NOMO-1 treated with dmso at 0.1 percent for 144 hours (cell line): ENCODE data around the gene TMEM132A.
A peak's percentile ranks its signal among the peaks of the same experiment; 100 is the strongest.
"Not testable (repeated sequence)": the region's sequence is repeated elsewhere in the genome, so short reads cannot be mapped to it uniquely, and the experiment has no call there.

ENCODE experiments used
- DNase-seq: peaks from one replicate; lab custom pipeline; 2025; ENCODE audit not compliant: unreplicated experiment; lab: John Stamatoyannopoulos, UW

Gene TMEM132A

DNA sequence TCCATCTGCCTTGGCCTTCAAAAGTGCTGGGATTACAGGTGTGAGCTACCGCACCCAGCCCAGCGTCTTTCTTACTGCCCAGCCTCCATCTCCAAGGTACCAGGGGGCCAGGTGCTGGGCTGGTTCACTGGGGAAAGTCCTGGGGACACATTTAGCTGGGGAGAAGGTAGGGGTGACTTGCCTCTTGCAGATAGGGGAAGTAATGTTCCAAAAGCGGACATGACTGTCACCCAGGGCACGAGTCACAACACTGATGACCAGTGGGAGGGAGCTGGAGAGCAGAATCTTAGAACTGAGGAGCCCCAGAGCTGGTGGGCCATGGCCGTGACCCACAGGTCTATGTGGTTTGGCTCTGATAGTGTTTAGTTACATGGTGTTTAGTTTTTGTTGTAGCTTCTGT, 30.2 kb downstream of the TMEM132A start:
- DNase-seq, result no peak

DNA sequence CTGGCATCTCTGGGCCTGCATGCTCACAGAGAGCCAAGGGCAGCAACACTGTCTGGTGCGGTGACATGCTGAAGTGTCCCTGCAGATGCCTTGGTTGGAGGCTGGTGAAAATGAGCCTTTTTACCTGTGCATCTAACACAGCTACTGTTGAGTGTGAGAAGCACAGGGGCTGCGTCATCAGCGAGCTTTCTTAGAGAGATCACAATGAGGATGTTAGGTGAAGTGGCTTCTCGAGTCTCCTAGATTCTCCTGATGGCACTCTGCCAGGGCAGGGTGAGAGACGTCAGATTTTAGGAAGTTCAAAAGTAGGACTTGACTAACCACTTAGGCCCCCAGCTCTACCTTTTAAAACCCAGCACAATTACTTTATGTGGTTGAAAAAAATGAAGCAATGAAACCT, 31.3 kb downstream of the TMEM132A start:
- DNase-seq, result no peak

DNA sequence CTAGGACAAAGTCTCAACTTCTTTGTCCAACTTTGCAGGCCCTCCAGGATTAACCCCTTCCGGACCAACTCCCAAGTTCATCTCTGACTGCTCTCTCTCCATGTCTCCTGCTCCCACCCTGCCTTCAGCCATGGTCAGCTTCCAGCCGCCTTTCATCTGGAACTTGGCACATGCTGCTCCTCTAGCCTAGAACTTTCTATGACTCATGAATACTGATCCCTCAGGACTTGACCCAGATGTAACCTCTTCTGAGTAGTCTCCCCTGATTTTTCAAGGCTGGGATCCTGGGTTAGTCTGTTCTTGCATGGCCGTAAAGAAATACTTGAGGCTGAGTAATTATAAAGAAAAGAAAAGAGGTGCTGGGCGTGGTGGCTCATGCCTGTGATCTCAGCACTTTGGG, 32.9 kb downstream of the TMEM132A start:
- no peak for DNase-seq

DNA sequence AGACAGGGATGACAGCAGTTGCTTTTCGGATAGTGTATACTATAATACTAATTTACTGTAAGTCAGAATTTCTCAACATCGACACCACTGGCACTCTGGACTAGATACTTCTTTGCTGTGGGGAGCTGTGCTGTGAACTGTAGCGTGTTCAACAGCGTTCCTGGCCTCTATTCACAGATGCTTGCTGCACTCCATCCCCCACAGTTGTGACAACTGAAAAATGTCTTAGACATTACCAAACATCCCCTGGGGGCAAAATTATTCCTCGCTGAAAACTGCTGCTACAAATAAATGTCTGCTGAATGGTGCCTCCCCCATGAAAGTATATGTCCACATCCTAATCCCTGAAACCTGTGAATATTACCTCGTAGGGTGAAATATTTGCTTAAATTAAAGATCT, 35.2 kb downstream of the TMEM132A start:
- DNase-seq, result no peak

DNA sequence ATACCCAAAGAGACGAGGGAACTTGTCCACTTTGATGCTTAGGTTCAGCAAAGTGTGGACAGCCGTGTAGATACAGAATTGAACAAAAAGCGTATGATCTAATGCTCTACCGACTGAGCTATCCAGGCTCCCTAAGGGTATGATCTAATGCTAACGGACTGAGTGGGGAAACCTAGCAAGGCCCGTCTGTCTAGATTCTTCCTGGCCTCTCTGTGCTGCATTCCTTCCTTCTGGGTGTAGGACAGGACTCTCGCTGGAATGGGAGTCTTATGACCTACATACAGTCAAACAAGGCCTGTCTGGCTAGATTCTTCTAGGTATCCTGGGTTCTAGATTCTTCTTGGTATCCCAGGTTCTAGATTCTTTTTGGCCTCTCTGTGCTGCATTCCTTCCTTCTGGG, 36.1 kb downstream of the TMEM132A start:
- DNase-seq, result no peak

DNA sequence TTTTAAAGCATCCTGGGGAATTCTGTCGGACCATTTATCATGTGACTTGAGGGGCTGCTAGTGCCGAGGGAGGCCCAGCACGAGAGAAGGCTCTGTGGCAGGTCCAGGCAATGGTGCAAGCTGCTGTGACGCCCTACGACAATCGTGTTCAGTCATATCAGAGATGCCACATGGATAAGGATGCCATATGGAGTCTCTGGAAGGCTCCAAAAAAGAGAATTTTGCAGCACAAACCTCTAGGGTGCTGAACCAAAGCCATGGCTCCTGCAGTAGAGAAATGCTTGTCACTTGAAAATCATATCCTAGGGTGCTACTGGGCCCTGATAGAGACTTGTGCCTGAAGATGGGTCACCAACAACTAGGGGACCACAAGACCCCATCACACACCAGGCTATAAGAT, 40.5 kb downstream of the TMEM132A start:
- DNase-seq, result no peak

DNA sequence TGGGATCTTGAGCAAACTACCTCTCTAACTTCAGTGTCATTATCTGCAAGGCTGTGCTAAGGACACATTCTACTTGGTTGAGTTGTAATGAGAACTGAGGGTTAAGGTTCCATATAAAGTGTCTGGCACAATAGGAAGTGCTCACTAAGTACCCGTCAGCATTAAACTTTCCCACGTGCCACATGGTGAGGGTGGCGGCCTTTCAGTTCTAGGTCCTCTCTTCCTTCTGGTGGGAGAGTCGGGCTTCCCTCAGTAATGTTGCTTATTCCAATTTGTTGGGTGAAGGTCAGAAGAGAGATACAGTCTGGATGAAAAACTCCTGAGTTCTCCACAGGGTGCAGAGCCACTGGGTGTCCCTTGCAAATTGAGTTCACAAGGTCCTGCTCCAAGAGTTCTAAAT, 42.6 kb downstream of the TMEM132A start:
- no peak for DNase-seq

DNA sequence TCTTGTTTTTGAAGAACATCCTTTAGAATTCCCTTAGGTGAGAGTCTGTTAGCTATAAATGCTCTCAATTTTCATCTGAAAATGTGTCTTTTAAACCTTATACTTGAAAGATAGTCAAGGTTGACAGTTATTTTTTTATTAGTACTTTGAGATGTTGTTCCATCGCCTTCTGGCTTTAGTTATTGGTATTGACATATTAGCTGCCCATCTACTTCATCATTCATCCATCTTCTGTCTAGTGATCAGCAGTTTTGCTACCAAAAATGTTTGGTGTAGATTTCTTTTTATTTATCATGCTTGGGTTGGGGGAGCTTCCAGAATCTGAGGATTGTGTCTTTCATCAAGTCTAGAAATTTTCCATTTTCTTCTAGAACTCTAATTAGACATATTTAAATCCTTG, 44.0 kb downstream of the TMEM132A start:
- no peak for DNase-seq

DNA sequence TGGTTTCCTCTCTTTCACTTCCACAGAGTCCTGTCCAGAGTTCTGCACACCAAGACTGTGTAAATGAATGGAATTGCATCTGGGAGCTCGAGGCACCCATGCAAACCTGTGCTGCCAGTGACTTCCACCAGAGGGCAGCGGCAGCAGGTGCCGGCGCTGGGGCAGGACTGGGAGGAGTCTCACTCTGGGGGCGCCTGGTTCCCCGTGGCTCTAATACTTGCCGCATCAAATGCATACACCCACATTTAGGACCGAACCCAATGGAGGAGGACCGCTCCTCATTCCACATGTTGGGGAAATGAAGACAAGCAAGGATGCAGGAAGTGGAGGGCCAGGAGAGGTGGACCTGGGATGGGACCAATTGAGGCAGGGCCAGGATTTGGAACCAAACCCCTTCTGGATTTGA, 46.1 kb downstream of the TMEM132A start:
- DNase-seq, result peak; percentile 35

DNA sequence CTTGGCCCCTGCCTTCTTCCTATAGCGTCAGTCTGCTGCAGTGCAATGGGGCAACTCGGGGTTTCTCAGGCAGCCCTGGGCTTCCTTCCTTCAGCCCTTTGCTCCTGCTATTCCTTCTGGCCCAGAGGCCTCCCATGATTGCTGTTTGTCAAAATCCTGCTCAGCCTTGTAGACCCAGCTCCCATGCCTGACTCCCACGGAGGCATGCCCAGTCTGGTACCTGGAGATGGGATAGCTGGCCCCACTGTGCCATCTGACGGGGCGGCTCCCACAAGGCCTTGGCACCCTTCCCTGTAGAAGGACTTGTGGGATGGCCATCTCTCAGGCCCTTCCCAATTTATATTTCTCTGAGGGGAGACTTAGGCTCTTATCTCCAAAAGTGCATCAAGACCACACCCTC, 46.6 kb downstream of the TMEM132A start:
- no peak for DNase-seq

DNA sequence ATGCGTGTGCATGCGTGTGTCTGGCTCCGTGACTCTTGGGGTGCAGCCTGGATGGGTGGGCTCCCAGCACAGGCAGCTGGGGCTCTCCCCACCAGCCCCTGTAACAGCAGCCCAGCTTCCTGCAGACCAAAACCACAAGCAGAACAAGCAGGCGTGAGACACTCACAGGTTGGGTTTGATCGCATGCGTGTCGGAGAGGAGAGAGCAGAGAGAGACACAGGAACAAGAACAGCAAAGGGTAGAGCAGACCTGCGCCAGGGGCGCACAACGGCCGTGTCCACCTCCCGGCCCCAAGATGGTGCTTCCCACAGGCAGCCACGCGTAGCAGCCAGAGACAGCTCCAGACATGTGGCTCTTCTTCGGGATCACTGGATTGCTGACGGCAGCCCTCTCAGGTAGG, 47.3 kb downstream of the TMEM132A start, which contains the start of gene CD6:
Gene CD6 (plus strand): TSS at position 161 of the 400 bp plus-strand sequence. CDS start 186 bp downstream, at position 347.
- DNase-seq, result no peak

DNA sequence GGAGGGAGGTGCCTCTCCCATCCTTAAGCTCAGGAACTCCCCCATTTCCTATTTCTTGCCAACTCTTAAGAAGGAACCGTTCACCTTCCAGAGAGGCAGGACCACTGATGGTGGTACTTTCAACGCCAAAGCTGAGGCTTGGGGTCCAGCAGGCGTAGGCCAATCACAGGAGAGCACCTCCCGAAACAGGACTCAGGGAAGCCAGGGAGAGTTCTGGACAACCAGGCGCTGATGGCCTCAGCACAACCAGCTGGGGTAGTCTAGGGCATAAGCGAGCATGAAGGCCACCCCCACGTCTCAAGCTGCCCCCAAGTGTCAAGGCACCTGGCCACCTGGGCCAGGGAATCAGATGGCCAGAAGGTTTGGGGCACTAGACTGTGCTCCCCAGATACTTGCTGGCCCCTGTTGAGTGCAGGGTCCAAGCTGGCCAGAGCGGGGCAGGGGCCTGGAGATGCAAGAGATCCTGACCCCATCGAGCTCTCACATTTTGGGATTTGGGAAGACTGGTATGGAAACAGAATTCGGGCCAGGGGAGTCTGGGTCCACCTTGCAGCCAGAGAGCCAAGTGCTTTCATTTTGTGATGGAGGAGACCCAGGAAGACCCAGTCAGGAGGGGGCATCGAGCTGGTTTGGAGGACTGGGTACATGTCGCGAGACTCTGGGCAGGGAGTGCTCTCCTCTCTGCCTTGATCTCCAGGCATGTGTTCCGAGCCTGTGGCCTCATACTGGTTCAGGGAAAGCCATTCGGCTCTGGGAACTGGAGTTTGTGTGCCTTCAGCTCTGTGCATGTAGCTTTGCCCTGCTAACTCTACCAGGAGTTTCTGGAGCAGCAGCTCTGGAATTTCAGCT, 48.1 kb downstream of the TMEM132A start:
- DNase-seq, result no peak

DNA sequence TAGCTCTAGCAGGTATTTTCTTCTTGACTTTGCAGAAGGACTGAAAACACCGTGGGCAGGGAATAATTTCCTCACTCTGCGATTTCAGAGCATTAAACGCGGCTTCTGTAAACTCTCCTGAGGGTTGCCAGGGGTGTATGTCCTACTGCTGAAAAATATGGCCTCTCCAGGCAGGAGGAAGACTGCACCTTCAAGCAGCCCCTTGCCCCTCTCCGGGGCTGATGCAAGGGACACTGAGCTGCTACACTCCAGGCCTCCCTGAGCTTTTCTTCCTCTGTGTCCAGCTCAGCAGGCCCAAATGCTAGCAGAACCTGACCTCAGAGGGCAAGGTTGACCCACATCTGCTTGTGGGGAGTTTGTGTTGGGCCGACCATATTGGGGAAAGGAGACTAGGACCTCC, 49.4 kb downstream of the TMEM132A start:
- no peak for DNase-seq

DNA sequence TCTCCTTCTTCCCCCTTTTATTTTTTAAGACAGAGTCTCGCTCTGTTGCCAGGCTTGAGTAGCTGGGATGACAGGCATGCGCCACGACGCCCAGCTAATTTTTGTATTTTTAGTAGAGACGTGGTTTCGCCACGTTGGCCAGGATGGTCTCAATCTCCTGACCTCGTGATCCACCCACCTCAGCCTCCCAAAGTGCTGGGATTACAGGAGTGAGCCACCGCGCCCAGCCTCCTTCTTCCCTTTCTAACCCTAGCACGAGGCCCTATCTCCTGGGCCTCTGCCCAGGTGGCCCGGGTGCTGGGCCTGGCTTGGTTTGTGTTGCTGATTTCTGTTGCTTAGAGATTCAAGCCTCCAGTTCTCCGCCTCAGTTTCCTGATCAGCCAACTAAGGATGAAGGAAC, 50.1 kb downstream of the TMEM132A start:
- not testable (repeated sequence) for DNase-seq

DNA sequence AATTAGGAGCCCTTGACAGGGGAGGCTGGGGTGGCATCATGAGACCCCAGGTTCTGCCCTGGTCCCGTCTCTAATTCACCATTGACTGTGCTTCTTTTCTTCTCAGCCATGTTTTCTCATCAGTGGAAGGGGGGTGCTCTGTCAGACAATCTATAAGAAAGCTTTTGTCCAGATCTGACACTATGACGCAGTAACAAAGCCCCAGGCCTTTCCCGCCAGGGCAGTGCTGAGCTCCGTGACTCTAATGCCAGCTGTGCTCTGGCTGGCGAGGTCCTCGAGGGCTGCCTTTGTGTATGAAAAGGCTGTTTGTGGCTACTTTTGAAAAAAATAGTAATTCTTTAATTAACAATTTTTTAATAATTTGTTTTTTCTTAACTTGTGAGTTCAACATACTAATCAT, 50.5 kb downstream of the TMEM132A start:
- no peak for DNase-seq

DNA sequence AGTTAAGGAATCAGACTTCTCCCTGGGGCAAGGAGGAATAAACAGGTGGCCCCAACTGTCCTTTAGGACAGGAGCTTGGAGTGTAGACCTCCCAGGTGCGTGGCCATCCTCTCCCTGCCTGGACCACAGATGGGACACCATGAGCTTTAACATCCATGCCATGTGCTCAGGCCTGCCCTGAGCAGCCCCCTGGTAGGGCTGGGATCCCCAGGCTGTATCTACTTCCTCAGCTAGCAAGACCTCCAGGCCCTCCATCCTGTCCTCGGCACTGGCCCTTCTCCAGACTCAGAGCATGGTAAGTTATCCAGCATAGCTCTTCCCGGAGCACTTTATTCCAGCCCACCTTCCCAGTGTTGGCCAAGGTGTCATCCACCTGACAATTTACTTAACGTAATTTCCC, 53.0 kb downstream of the TMEM132A start:
- DNase-seq, result no peak

DNA sequence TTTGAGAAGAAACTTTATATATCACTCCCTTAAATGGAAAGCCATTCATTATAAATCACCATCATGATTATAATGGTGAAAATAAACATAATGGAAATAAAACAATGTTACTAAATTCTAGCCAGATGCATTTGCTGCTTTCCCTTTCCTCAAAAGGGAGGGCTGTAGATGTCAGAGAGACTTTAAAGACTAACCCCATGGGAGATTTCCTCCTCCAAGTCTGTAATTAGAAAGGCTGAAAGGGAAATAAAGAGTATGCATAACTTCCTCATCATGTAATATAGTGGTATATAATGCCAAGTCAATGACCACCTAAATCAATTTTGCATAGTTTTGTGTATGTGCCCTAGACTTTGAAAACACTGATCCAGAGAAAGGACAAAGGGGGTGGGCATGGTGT, 53.6 kb downstream of the TMEM132A start:
- DNase-seq, result no peak

DNA sequence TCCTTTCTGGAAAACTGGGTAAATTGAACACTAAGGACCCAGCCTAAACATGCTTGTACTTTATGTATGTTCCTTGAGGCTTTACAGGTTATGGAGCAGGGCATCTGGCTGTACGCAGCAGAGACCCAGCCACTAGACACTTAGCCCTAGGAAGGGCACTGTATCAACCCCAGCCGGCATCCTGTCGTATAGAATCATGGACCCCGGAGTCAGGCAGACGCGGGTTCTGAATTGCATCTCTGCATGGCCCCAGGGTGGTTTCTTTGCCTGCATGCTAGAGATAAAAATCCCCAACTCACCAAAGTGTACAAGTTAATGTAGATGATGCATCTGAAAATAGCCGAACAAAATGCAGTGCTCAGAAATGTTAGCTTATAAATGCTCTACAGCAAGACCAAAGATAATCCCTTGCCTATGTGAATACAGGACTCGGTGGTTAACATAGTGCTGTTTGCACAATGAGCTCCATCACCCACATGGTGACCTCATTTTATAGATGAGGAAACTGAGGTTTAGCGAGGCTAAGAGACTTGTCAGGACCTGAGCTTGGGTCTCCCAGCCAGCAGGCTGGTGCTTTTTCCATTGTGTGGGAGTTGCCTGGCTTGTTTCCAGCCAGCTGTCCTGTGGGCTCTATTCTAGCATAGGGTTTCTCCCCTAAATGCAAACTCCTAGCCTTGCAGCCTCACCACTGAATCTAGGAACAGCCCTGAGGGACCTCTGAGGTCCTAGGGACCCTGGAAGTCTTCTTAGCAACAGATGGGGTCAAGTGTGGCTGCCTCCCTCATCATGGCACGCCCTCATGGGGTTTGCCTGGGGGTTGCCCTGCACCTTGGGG, 54.5 kb downstream of the TMEM132A start:
- no peak for DNase-seq

DNA sequence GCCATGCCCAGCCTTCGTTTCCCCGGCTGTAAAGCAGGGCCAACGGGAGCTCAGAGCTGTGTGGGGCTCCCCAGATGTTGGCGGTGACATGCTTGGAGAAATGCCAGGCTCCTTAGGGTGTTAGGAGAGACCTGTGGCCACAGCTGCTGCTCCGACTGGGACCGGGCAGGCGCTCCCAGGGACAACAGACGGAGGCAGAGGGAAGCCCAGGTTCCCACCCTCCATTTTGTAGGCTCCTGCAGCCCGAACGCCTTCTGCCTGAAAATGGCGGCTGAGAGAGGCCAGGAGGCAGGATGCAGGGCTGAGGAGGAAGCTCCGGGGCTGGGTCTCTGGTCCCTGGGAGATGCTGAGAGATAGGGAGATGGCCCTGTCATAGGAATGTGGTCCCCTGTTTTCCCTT, 57.3 kb downstream of the TMEM132A start:
- DNase-seq, result no peak

DNA sequence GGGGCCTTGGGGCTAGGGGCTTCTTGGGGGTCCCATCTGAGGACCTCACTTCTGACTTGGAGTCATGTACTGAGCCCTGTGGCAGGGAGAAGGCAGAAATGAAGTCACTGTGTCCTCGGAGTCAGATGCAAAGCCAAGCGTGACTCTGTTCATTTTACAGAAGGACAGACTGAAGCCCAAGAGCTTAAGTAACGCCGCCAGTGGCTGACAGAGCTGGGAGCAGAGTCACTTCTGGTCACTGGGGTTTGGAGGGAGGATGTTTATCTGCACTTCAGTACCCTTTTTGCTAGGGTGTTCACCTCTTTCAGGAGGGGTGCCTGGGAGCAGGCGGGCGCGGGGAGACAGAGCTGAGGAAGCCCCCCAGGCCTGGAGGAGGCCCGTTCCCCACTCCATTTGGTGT, 57.9 kb downstream of the TMEM132A start:
- DNase-seq, result no peak

DNA sequence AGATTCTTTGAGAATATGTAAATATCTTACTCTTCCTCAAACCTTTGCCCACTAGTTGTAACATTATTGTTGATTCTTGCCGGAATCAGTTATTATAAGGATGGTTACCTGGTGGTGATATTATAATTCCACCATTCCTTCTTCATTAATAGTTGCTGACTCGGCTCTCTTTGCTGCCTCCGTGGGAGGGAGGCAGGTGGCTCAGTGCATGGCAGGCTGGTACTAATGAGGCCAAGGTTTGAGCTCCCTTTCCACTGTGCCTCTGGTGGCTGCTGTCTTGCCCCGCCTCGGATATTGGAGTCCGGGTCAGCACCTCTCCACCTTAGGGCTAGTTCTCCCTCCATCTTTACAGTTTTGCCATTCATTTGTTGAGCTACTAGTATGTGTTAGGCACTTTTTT, 59.9 kb downstream of the TMEM132A start:
- DNase-seq, result no peak

DNA sequence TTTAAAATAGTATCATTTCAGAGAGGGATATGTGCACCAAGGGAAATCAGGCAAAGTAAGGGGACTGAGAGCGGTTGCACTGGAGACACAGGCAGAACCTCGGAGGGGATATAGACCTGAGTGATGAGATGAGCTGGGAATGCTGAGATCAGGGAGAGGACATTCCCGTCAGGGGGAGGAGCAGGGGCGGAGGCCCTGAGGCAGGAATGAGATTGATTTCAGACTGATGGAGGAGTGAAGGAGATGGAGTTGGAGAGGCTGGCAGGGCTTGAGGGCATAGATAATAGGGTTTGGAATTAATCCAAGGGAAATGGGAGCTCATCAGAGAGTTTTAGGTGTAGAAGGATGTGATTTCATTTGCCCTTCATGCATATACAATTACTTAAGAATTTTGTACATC, 60.4 kb downstream of the TMEM132A start:
- DNase-seq, result no peak
